ENCODE measurements around the gene MYEF2.

GRCh38 chr15:48170981-48171380 is 7.1 kb downstream of the MYEF2 start:
- TF ChIP-seq CTCF (IDR thresholded peaks at IDR 0.05) (no peak), POLR2A (IDR thresholded peaks at IDR 0.05) (no peak)
